Mammary epithelial cell (primary cell): ENCODE data around the gene CRACDL.

Experiments used
- EZH2 ChIP-seq: IDR thresholded peaks from 2 replicates; pipeline ENCODE4 v1.6.1; 2012; ENCODE audit warnings: low read length, inconsistent platforms, borderline replicate concordance
- TF ChIP-seq, protein P1 (sequence below), 2 donors: IDR thresholded peaks in 1 of 2; conservative IDR thresholded peaks in 1 of 2; 2 replicates each; pipeline ENCODE4 v1.5.1; 2011 to 2012; ENCODE audit warnings: inconsistent platforms in 2 of 2, low read length in 2 of 2, mild to moderate bottlenecking in 2 of 2, control low read depth in 1 of 2, low read depth in 1 of 2; ENCODE audit not compliant: insufficient read depth in 1 of 2; ENCODE audit errors: extremely low read depth in 1 of 2

GRCh38 chr2:98872526-98872925 is 63.5 kb downstream of the CRACDL start:
- TF ChIP-seq, protein P1, sequence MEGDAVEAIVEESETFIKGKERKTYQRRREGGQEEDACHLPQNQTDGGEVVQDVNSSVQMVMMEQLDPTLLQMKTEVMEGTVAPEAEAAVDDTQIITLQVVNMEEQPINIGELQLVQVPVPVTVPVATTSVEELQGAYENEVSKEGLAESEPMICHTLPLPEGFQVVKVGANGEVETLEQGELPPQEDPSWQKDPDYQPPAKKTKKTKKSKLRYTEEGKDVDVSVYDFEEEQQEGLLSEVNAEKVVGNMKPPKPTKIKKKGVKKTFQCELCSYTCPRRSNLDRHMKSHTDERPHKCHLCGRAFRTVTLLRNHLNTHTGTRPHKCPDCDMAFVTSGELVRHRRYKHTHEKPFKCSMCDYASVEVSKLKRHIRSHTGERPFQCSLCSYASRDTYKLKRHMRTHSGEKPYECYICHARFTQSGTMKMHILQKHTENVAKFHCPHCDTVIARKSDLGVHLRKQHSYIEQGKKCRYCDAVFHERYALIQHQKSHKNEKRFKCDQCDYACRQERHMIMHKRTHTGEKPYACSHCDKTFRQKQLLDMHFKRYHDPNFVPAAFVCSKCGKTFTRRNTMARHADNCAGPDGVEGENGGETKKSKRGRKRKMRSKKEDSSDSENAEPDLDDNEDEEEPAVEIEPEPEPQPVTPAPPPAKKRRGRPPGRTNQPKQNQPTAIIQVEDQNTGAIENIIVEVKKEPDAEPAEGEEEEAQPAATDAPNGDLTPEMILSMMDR (conservative IDR thresholded peaks at IDR 0.05 in 1 of 2, IDR thresholded peaks at IDR 0.05 in 1 of 2; ENCODE audit: extremely low read depth in 1 of 2, insufficient read depth in 1 of 2, low read depth in 1 of 2, low read length in 2 of 2) = no peak
- no peak for TF ChIP-seq EZH2
